GM21423 (cell line): ENCODE measurements around the gene GFOD1.
A peak's percentile ranks its signal among the peaks of the same experiment; 100 is the strongest.
"Not testable (repeated sequence)": the region's sequence is repeated elsewhere in the genome, so short reads cannot be mapped to it uniquely, and the experiment has no call there.

ENCODE experiments used
- ATAC-seq: cut with Tn5 transposase; IDR thresholded peaks from one replicate; pipeline ENCODE4 v1.9.1; 2021; ENCODE audit warnings: mild to moderate bottlenecking, moderate library complexity; ENCODE audit not compliant: unreplicated experiment

GFOD1 gene

GRCh38 chr6:13466304-13467215 lies 20.8 kb downstream of the GFOD1 start:
- ATAC-seq = no peak

GRCh38 chr6:13465734-13466133 lies 21.7 kb downstream of the GFOD1 start:
- ATAC-seq = no peak

- no peak for ATAC-seq
Observed at GRCh38 chr6:13463941-13464340, 23.5 kb downstream of the GFOD1 start.

GRCh38 chr6:13463328-13463717 lies 24.1 kb downstream of the GFOD1 start:
- no peak for ATAC-seq

GRCh38 chr6:13462458-13463327 lies 24.7 kb downstream of the GFOD1 start:
- no peak for ATAC-seq

GRCh38 chr6:13461805-13462204 lies 25.6 kb downstream of the GFOD1 start:
- no peak for ATAC-seq

- ATAC-seq = no peak
Observed at GRCh38 chr6:13461307-13461706, 26.1 kb downstream of the GFOD1 start.

- ATAC-seq = not testable (repeated sequence)
Observed at GRCh38 chr6:13460289-13460688, 27.1 kb downstream of the GFOD1 start.

- no peak for ATAC-seq
Observed at GRCh38 chr6:13457577-13457976, 29.8 kb downstream of the GFOD1 start.

- ATAC-seq = no peak
Observed at GRCh38 chr6:13455552-13455966, 31.8 kb downstream of the GFOD1 start.

GRCh38 chr6:13454286-13455221 lies 32.8 kb downstream of the GFOD1 start:
- ATAC-seq = peak; percentile 38

GRCh38 chr6:13453771-13454251 lies 33.6 kb downstream of the GFOD1 start:
- ATAC-seq = no peak

- ATAC-seq = no peak
Observed at GRCh38 chr6:13453153-13453552, 34.2 kb downstream of the GFOD1 start.

GRCh38 chr6:13452346-13453117 lies 34.9 kb downstream of the GFOD1 start:
- no peak for ATAC-seq

- ATAC-seq = no peak
Observed at GRCh38 chr6:13451181-13451895, 36.1 kb downstream of the GFOD1 start.

GRCh38 chr6:13450628-13451027 lies 36.8 kb downstream of the GFOD1 start:
- ATAC-seq = no peak

- ATAC-seq = no peak
Observed at GRCh38 chr6:13447949-13448724, 39.3 kb downstream of the GFOD1 start.

- ATAC-seq = no peak
Observed at GRCh38 chr6:13446381-13446780, 41.0 kb downstream of the GFOD1 start.
